H9 (cell line): ENCODE data around the gene MYO1C. TPM values are rescaled to one million over a fixed set of nuclear protein-coding genes. Genes with fewer than 3 reads are reported as not detected.
"Not testable (repeated sequence)": the region's sequence is repeated elsewhere in the genome, so short reads cannot be mapped to it uniquely, and the experiment has no call there.

Experiments
- DNase-seq: peaks from one replicate; pipeline ENCODE4 v3.0.0-alpha.2; 2017
- H2AFZ ChIP-seq: one replicate; pipeline ENCODE4 v1.6.1; 2013; ENCODE audit warnings: mild to moderate bottlenecking, low read length, control low read depth, moderate library complexity
- H2AK5ac ChIP-seq: 2 replicates; pipeline ENCODE4 v1.6.1; 2013; ENCODE audit warnings: low read length, control low read depth, mixed read lengths; ENCODE audit not compliant: insufficient read length
- H2BK120ac ChIP-seq: one replicate; pipeline ENCODE4 v1.6.1; 2013; ENCODE audit warnings: low read depth, mild to moderate bottlenecking, low read length, control low read depth, inconsistent platforms; ENCODE audit not compliant: poor library complexity, severe bottlenecking
- H2BK12ac ChIP-seq: 2 replicates; pipeline ENCODE4 v1.6.1; 2013; ENCODE audit warnings: low read length, control low read depth, mixed read lengths, low read depth; ENCODE audit not compliant: insufficient read length
- H2BK15ac ChIP-seq: 2 replicates; pipeline ENCODE4 v1.6.1; 2013; ENCODE audit warnings: low read depth, low read length, control low read depth
- H2BK20ac ChIP-seq: one replicate; pipeline ENCODE4 v1.6.1; 2013; ENCODE audit warnings: low read depth, mild to moderate bottlenecking, low read length, control low read depth, inconsistent platforms; ENCODE audit not compliant: poor library complexity, severe bottlenecking
- H2BK5ac ChIP-seq: 2 replicates; pipeline ENCODE4 v1.6.1; 2013; ENCODE audit warnings: low read length, control low read depth, mixed read lengths; ENCODE audit not compliant: insufficient read length
- H3K14ac ChIP-seq: 2 replicates; pipeline ENCODE4 v1.6.1; 2013; ENCODE audit warnings: low read length, control low read depth; ENCODE audit not compliant: insufficient read depth
- H3K18ac ChIP-seq: 2 replicates; pipeline ENCODE4 v1.6.1; 2013; ENCODE audit warnings: low read depth, mild to moderate bottlenecking, mixed read lengths, low read length, control low read depth; ENCODE audit not compliant: insufficient read length
- H3K23ac ChIP-seq: 2 replicates; pipeline ENCODE4 v1.6.1; 2013; ENCODE audit warnings: low read length, control low read depth, mixed read lengths, low read depth; ENCODE audit not compliant: insufficient read length
- H3K23me2 ChIP-seq: 2 replicates; pipeline ENCODE4 v1.6.1; 2013; ENCODE audit warnings: low read depth, mild to moderate bottlenecking, mixed read lengths, low read length, control low read depth; ENCODE audit not compliant: insufficient read length, poor library complexity, severe bottlenecking
- H3K27ac ChIP-seq: 2 replicates; pipeline ENCODE4 v1.5.1; 2013; ENCODE audit warnings: low read length, control low read depth, mixed read lengths, low read depth; ENCODE audit not compliant: insufficient read length
- H3K27me3 ChIP-seq: 2 replicates; pipeline ENCODE4 v1.6.1; 2013; ENCODE audit warnings: low read length, control low read depth, inconsistent platforms; ENCODE audit not compliant: insufficient read depth
- H3K4ac ChIP-seq: 2 replicates; pipeline ENCODE4 v1.6.1; 2013; ENCODE audit warnings: low read depth, mild to moderate bottlenecking, control low read depth, inconsistent platforms, low read length, moderate library complexity
- H3K4me1 ChIP-seq: 2 replicates; pipeline ENCODE4 v1.6.1; 2013; ENCODE audit warnings: low read length, control low read depth, inconsistent platforms; ENCODE audit not compliant: insufficient read depth
- H3K4me2 ChIP-seq: 2 replicates; pipeline ENCODE4 v1.6.1; 2013; ENCODE audit warnings: low read length, control low read depth, mixed read lengths; ENCODE audit not compliant: insufficient read length, insufficient read depth
- H3K56ac ChIP-seq: 2 replicates; pipeline ENCODE4 v1.6.1; 2013; ENCODE audit warnings: low read depth, mild to moderate bottlenecking, mixed read lengths, low read length, control low read depth; ENCODE audit not compliant: insufficient read length
- H3K79me1 ChIP-seq: 2 replicates; pipeline ENCODE4 v1.6.1; 2013; ENCODE audit warnings: low read depth, mild to moderate bottlenecking, moderate library complexity, low read length, control low read depth, inconsistent platforms; ENCODE audit not compliant: insufficient read depth, poor library complexity, severe bottlenecking
- H3K79me2 ChIP-seq: 2 replicates; pipeline ENCODE4 v1.6.1; 2013; ENCODE audit warnings: low read length, control low read depth, inconsistent platforms; ENCODE audit not compliant: insufficient read depth
- H3K9ac ChIP-seq: 2 replicates; pipeline ENCODE4 v1.6.1; 2013; ENCODE audit warnings: low read length, control low read depth, mixed read lengths; ENCODE audit not compliant: insufficient read length; ENCODE audit errors: extremely low read depth
- H3K9me3 ChIP-seq: one replicate; pipeline ENCODE4 v1.6.1; 2013; ENCODE audit warnings: low read depth, low read length, inconsistent platforms; ENCODE audit not compliant: control insufficient read depth
- H3T11ph ChIP-seq: one replicate; pipeline ENCODE4 v1.6.1; 2013; ENCODE audit warnings: mild to moderate bottlenecking, low read length, control low read depth, inconsistent platforms
- H4K20me1 ChIP-seq: one replicate; pipeline ENCODE4 v1.6.1; 2013; ENCODE audit not compliant: control insufficient read depth, insufficient read length, insufficient read depth
- H4K5ac ChIP-seq: 2 replicates; pipeline ENCODE4 v1.6.1; 2013; ENCODE audit warnings: low read depth, mild to moderate bottlenecking, mixed read lengths, low read length, control low read depth; ENCODE audit not compliant: insufficient read length
- H4K8ac ChIP-seq: replicated peaks from 2 replicates; pipeline ENCODE4 v1.6.1; 2013; ENCODE audit warnings: low read length, control low read depth, mixed read lengths, low read depth; ENCODE audit not compliant: insufficient read length
- H4K91ac ChIP-seq: 2 replicates; pipeline ENCODE4 v1.6.1; 2013; ENCODE audit warnings: low read depth, mild to moderate bottlenecking, moderate library complexity, mixed read lengths, low read length, control low read depth; ENCODE audit not compliant: insufficient read length
- H3K27ac Mint-ChIP-seq, 3 experiments: 2 replicates in 2 of 3; 3 replicates in 1 of 3; pipeline ENCODE4 v1.8.0; 2020 to 2021; ENCODE audit warnings: mixed read lengths in 3 of 3, mild to moderate bottlenecking in 1 of 3, moderate library complexity in 1 of 3
- H3K27me3 Mint-ChIP-seq: 2 replicates; pipeline ENCODE4 v1.8.0; 2021; ENCODE audit warnings: low read depth, mild to moderate bottlenecking, moderate library complexity, mixed read lengths
- H3K36me3 Mint-ChIP-seq, 3 experiments: 2 replicates in 2 of 3; 3 replicates in 1 of 3; pipeline ENCODE4 v1.8.0; 2020 to 2021; ENCODE audit warnings: low read depth in 3 of 3, mixed read lengths in 3 of 3; ENCODE audit not compliant: insufficient read depth in 1 of 3
- H3K4me1 Mint-ChIP-seq, 2 experiments: 2 replicates each; pipeline ENCODE4 v1.8.0; 2020; ENCODE audit warnings: mixed read lengths in 2 of 2
- H3K4me3 Mint-ChIP-seq, 2 experiments: 2 replicates in 1 of 2; 3 replicates in 1 of 2; pipeline ENCODE4 v1.8.0; 2020 to 2021; ENCODE audit warnings: mild to moderate bottlenecking in 2 of 2, mixed read lengths in 2 of 2, moderate library complexity in 1 of 2
- H3K9me3 Mint-ChIP-seq, 2 experiments: 2 replicates in 1 of 2; 3 replicates in 1 of 2; pipeline ENCODE4 v1.8.0; 2020; ENCODE audit warnings: mild to moderate bottlenecking in 2 of 2, mixed read lengths in 2 of 2, moderate library complexity in 1 of 2
- WGBS: extraction: QIAGEN DNeasy Blood & Tissue Kit; methylation state at CpG from one replicate; pipeline ENCODE4 v1.1.7; 2013; ENCODE audit warnings: missing lambda C conversion rate, low lambda C conversion rate, mixed read lengths; ENCODE audit not compliant: insufficient read length; ENCODE audit errors: extremely low coverage; 5-methylcytosine and 5-hydroxymethylcytosine counted together
- total RNA-seq: library from RNA; stranded (reverse); gene quantifications from 2 replicates; pipeline ENCODE4 v1.2.1, GENCODE V29; 2021
- TF ChIP-seq, protein P1 (sequence below): fragments of 200-600 bp; sonication (generic); conservative IDR thresholded peaks from 3 replicates; pipeline ENCODE4 v1.8.0; 2021; ENCODE audit warnings: antibody characterized with exemption, mild to moderate bottlenecking

The MYO1C gene
- total RNA-seq, 1 experiment from 2014 or later = 86.5 TPM

DNA sequence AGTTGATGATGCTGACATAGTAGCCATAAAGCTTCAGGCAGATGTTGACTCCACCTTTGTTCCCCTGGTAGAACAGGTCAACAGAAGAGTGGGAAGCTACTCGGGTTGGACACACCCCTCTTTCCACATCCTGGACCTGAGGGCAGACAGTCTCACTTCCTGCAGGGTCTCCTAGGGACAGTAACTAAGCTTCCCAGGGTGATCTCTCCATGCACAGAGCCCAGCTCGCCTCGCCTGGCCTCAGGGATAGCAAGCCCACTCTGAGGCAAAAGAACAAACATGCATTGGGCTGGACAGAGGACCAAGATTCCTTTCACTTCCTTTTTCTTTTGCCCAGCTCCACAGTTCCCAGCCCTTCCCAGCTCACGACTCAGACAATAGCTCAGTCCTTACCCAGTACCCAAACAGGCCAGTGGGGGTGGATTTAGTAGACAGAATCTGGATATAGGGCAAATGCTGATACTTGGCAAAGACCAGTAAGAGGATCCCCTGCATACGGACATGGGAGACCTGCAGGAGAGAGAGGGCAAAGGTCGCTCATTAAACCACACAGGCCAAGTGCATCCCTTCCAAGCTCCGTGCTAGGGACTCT lies 16.9 kb upstream of the MYO1C start:
- Histone ChIP-seq H3K9ac (no peak overlapping the region), H4K20me1 (no peaks in the 10 kb centered on the region), H3K4ac (no peak overlapping the region), H3K4me1 (no peaks in the 10 kb centered on the region), H3K27ac (no peak overlapping the region), H2AK5ac (no peak overlapping the region), H3K23me2 (no peaks in the 10 kb centered on the region), H3K56ac (no peak overlapping the region), H3K4me2 (no peak overlapping the region), H4K5ac (no peak overlapping the region), H2AFZ (no peak overlapping the region), H3K14ac (no peak overlapping the region), H3K79me1 (no peaks in the 10 kb centered on the region), H2BK15ac (no peak overlapping the region), H3K79me2 (no peaks in the 10 kb centered on the region), H2BK20ac (no peak overlapping the region), H3K9me3 (no peaks in the 10 kb centered on the region), H2BK5ac (no peak overlapping the region), H3K18ac (no peak overlapping the region), H2BK120ac (no peak overlapping the region), H4K8ac (no peak overlapping the region), H3K23ac (no peak overlapping the region), H2BK12ac (no peak overlapping the region), H3T11ph (no peak overlapping the region), H3K27me3 (no peaks in the 10 kb centered on the region), H4K91ac (no peak overlapping the region)
- H3K27me3 Mint-ChIP-seq = no peaks in the 10 kb centered on the region; the same call in 1 of the 2 replicates
- H3K36me3 Mint-ChIP-seq = peaks cover 0 to 48% (median 28%) of the 10 kb centered on the region in 3 experiments; a peak in 6 of 7 replicates
- peak overlapping the region in 1 of 3 experiments; percentile 68; a peak in 1 of 7 replicates for H3K27ac Mint-ChIP-seq
- WGBS = no CpG with 5 or more reads among the region's 7 CpGs
- peaks cover 6 to 13% of the 10 kb centered on the region in 2 experiments; a peak in 3 of 4 replicates for H3K4me1 Mint-ChIP-seq
- no peak for DNase-seq
- TF ChIP-seq, protein P1, sequence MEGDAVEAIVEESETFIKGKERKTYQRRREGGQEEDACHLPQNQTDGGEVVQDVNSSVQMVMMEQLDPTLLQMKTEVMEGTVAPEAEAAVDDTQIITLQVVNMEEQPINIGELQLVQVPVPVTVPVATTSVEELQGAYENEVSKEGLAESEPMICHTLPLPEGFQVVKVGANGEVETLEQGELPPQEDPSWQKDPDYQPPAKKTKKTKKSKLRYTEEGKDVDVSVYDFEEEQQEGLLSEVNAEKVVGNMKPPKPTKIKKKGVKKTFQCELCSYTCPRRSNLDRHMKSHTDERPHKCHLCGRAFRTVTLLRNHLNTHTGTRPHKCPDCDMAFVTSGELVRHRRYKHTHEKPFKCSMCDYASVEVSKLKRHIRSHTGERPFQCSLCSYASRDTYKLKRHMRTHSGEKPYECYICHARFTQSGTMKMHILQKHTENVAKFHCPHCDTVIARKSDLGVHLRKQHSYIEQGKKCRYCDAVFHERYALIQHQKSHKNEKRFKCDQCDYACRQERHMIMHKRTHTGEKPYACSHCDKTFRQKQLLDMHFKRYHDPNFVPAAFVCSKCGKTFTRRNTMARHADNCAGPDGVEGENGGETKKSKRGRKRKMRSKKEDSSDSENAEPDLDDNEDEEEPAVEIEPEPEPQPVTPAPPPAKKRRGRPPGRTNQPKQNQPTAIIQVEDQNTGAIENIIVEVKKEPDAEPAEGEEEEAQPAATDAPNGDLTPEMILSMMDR = no peak
- no peak overlapping the region for H3K4me3 Mint-ChIP-seq
- no peaks in the 10 kb centered on the region for H3K9me3 Mint-ChIP-seq

DNA sequence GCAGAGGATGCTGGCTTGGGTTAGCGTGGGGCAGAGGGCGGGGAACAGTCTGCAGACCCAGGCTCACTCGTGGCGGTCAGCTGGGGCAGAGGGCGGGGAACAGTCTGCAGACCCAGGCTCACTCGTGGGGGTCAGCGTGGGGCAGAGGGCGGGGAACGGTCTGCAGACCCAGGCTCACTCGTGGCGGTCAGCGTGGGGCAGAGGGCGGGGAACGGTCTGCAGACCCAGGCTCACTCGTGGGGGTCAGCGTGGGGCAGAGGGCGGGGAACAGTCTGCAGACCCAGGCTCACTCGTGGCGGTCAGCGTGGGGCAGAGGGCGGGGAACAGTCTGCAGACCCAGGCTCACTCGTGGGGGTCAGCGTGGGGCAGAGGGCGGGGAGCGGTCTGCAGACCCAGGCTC lies 16.2 kb upstream of the MYO1C start:
- H3K4ac ChIP-seq, H3K4me2 ChIP-seq, H2BK12ac ChIP-seq, H3K9me3 Mint-ChIP-seq, H3K27ac ChIP-seq, H3K18ac ChIP-seq, H3K79me1 ChIP-seq, H3K23ac ChIP-seq, H3K14ac ChIP-seq, H3K27me3 Mint-ChIP-seq, DNase-seq, H3K4me1 ChIP-seq, H2BK120ac ChIP-seq, H2BK15ac ChIP-seq, H3K4me3 Mint-ChIP-seq, H2BK20ac ChIP-seq, H2AK5ac ChIP-seq, H3T11ph ChIP-seq, H4K5ac ChIP-seq, H3K27ac Mint-ChIP-seq, H3K9me3 ChIP-seq, H4K8ac ChIP-seq, H2BK5ac ChIP-seq, H3K27me3 ChIP-seq, H4K91ac ChIP-seq, H2AFZ ChIP-seq, H3K23me2 ChIP-seq, H3K9ac ChIP-seq, H3K79me2 ChIP-seq, H4K20me1 ChIP-seq, H3K56ac ChIP-seq: not testable (repeated sequence)
- Mint-ChIP-seq H3K4me1 (peaks cover 6 to 13% of the 10 kb centered on the region in 2 experiments; a peak in 3 of 4 replicates), H3K36me3 (peaks cover 0 to 48% (median 26%) of the 10 kb centered on the region in 3 experiments; a peak in 6 of 7 replicates)
- no CpG with 5 or more reads among the region's 25 CpGs for WGBS
